ENCODE results near the gene SFSWAP.
A peak's percentile ranks its signal among the peaks of the same experiment; 100 is the strongest.

Gene SFSWAP

DNA sequence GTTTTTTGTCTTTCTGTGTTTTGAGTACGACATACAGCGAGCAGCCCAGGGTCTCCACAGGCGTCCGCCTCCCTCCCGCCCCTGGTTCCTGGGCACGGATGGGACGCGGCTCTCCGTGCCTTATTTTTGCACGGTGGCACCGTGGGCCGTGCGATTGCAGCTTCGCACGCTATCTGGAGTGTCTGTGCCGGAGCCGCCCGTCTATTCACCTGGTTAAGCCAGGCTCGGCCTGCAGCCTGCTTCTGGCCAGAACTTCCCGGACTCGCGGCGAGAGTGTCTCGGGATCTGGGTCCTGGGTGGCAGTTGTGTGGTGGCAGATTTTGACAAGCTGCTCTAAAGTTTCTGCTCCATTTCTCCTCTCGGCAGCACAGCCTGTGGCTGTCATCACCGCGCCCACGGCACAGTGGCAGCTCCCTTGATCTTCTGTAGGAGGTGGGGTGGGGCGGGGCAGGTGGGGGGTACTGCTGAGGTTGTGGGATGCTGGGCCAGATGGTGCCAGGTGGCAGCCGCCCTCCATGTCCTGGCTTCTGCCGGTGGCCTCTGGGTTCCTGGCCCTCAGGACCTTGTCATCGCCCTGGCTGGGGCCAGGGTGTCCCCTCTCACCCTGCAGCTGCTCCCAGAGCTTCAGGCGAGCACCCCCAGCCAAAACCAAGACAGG is 120.2 kb downstream of the SFSWAP start:
- Histone ChIP-seq H3K4me3 (ENCODE audit: low read depth, low read length) (peak overlapping the region; percentile 52), H3K27me3 (ENCODE audit: insufficient read depth, low read depth, severe bottlenecking) (no peaks in the 10 kb centered on the region), H3K36me3 (no peaks in the 10 kb centered on the region), H3K9me3 (ENCODE audit: severe bottlenecking) (no peaks in the 10 kb centered on the region), H3K27ac (peak overlapping the region; percentile 88)
- TF ChIP-seq, protein P1, sequence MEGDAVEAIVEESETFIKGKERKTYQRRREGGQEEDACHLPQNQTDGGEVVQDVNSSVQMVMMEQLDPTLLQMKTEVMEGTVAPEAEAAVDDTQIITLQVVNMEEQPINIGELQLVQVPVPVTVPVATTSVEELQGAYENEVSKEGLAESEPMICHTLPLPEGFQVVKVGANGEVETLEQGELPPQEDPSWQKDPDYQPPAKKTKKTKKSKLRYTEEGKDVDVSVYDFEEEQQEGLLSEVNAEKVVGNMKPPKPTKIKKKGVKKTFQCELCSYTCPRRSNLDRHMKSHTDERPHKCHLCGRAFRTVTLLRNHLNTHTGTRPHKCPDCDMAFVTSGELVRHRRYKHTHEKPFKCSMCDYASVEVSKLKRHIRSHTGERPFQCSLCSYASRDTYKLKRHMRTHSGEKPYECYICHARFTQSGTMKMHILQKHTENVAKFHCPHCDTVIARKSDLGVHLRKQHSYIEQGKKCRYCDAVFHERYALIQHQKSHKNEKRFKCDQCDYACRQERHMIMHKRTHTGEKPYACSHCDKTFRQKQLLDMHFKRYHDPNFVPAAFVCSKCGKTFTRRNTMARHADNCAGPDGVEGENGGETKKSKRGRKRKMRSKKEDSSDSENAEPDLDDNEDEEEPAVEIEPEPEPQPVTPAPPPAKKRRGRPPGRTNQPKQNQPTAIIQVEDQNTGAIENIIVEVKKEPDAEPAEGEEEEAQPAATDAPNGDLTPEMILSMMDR (IDR thresholded peaks at IDR 0.05; ENCODE audit: low read depth, low read length) = no peak
- DNase-seq = peak; percentile 84

- Histone ChIP-seq H3K27me3 (ENCODE audit: insufficient read depth, low read depth, severe bottlenecking) (no peaks in the 10 kb centered on the region), H3K27ac (peak overlapping the region; percentile 88), H3K36me3 (no peaks in the 10 kb centered on the region), H3K4me3 (ENCODE audit: low read depth, low read length) (peak overlapping the region; percentile 52), H3K9me3 (ENCODE audit: severe bottlenecking) (no peaks in the 10 kb centered on the region)
- peak; percentile 61 for DNase-seq
- TF ChIP-seq, protein P1 (IDR thresholded peaks at IDR 0.05; ENCODE audit: low read depth, low read length) = no peak
Measured at GRCh38 chr12:131831635-131832041, 120.7 kb downstream of the SFSWAP start.

- no peaks in the 10 kb centered on the region for H3K36me3 ChIP-seq
- no peaks in the 10 kb centered on the region for H3K9me3 ChIP-seq (ENCODE audit: severe bottlenecking)
- TF ChIP-seq, protein P1 (IDR thresholded peaks at IDR 0.05; ENCODE audit: low read depth, low read length) = no peak
- peak overlapping the region; percentile 34 for H3K4me3 ChIP-seq (ENCODE audit: low read depth, low read length)
- H3K27ac ChIP-seq = peak overlapping the region; percentile 75
- DNase-seq = peak; percentile 87
- no peaks in the 10 kb centered on the region for H3K27me3 ChIP-seq (ENCODE audit: insufficient read depth, low read depth, severe bottlenecking)
Measured at GRCh38 chr12:131832321-131833231, 121.7 kb downstream of the SFSWAP start.

DNA sequence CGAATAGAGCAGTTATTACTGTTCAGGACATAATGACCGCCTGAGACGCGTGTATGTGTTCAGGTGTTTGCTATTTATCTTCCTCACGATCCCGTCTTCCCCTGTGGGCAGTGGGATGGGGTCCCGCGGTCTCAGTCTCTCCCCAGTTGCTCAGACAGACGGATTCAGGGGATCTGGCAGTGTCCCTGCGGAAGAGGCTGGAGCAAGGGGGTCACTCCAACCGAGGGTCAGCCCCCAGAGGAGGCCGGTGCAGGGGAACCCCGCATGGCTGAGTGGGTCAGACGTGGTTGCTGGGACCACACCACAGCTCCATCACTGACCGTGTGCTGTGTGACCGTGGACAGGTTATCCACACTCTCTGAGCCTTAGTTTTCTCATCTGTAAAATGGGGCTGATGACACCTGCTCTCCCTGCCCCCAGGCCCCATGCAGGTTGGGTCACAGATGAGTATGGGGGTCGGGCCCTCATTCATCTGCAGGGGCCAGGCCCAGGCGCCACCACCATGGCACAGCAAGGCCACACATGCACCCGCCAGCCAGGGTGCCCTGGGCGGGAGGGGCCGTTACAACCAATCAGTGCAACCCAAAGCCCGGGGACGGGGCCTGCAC is 122.5 kb downstream of the SFSWAP start:
- no peaks in the 10 kb centered on the region for H3K9me3 ChIP-seq (ENCODE audit: severe bottlenecking)
- no peak for DNase-seq
- no peaks in the 10 kb centered on the region for H3K27me3 ChIP-seq (ENCODE audit: insufficient read depth, low read depth, severe bottlenecking)
- no peak overlapping the region; the same call in 1 of the 2 replicates for H3K27ac ChIP-seq
- H3K36me3 ChIP-seq = no peaks in the 10 kb centered on the region
- no peak overlapping the region for H3K4me3 ChIP-seq (ENCODE audit: low read depth, low read length)
- TF ChIP-seq, protein P1 (IDR thresholded peaks at IDR 0.05; ENCODE audit: low read depth, low read length) = no peak

GRCh38 chr12:131833896-131834641 is 123.2 kb downstream of the SFSWAP start:
- Histone ChIP-seq H3K27me3 (ENCODE audit: insufficient read depth, low read depth, severe bottlenecking) (no peaks in the 10 kb centered on the region), H3K36me3 (no peaks in the 10 kb centered on the region), H3K4me3 (ENCODE audit: low read depth, low read length) (no peak overlapping the region), H3K27ac (no peak overlapping the region), H3K9me3 (ENCODE audit: severe bottlenecking) (no peaks in the 10 kb centered on the region)
- no peak for DNase-seq
- TF ChIP-seq, protein P1 (IDR thresholded peaks at IDR 0.05; ENCODE audit: low read depth, low read length) = peak; percentile 28; the same call in 1 of the 2 replicates
